ENCODE measurements around the gene RBMS1.

The RBMS1 gene

GRCh38 chr2:160533482-160533881 is 39.9 kb upstream of the RBMS1 start:
- no peak overlapping the region for H3K27ac ChIP-seq
- ChIA-PET CTCF (interaction anchor here (0.7 kb wide), 1 partner anchor 663 kb away, joined by 4 read pairs; no protein-coding TSS in a partner anchor), POLR2A (ENCODE audit: low non-redundant PET) (no interaction called here)
- DNase-seq (ENCODE audit: low spot score) = no peak
- no peak for TF ChIP-seq CTCF (conservative IDR thresholded peaks at IDR 0.05; ENCODE audit: low read depth)

- POLR2A ChIA-PET (ENCODE audit: low non-redundant PET) = no interaction called here
- TF ChIP-seq CTCF (conservative IDR thresholded peaks at IDR 0.05; ENCODE audit: low read depth) = no peak
- H3K27ac ChIP-seq = no peak overlapping the region
- DNase-seq (ENCODE audit: low spot score) = no peak
- CTCF ChIA-PET = interaction anchor here (0.6 kb wide), 1 partner anchor 691 kb away, joined by 3 read pairs; no protein-coding TSS in a partner anchor
These were observed 38.8 kb upstream of the RBMS1 start for GRCh38 chr2:160532388-160532787.

DNA sequence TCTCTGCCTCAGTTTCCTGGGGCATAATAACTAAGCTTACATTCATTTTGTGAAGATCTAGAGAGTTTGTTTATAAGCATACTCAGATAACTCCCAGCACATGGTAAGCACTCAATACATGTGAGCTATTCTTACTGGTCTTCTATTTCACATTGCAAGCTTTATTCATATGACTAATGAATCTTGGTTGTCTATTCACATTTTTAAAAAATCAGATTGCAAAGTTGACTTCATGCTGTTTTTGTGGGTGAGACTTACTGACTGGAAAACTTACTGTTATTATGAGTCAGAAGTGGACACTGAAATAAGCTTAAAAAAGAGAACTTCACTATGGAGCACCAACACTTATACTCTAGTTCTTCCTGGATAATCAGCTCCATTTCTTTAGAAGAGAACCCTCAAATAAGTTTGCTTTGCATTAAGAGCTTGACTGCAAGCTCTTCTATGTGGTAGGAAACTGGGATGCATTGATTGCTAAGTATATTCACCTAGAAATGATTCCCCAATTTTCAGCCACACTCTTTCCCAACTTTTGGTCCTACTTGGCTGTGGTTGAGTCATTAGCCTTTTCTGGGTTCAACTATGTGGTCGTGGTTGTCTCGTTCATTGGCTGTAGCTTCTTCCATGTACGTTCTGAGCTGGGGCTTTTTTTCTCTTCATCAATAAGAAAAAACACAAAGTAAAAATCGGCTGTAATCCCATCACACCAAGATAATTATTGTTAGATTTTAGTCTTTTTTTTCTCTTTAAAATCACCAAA is 29.5 kb upstream of the RBMS1 start:
- CTCF ChIA-PET = interaction anchor here (0.6 kb wide), 1 partner anchor 12 kb away, joined by 4 read pairs; no protein-coding TSS in a partner anchor

GRCh38 chr2:160517731-160518130 is 24.1 kb upstream of the RBMS1 start:
- TF ChIP-seq CTCF (conservative IDR thresholded peaks at IDR 0.05; ENCODE audit: low read depth) = no peak
- no peak overlapping the region for H3K27ac ChIP-seq
- POLR2A ChIA-PET (ENCODE audit: low non-redundant PET) = no interaction called here
- no peak for DNase-seq (ENCODE audit: low spot score)
- CTCF ChIA-PET = no interaction called here

More for the DNA sequence above, 29.5 kb upstream of the RBMS1 start:
- no peak for DNase-seq (ENCODE audit: low spot score)
- H3K27ac ChIP-seq = no peak overlapping the region
- TF ChIP-seq CTCF (conservative IDR thresholded peaks at IDR 0.05; ENCODE audit: low read depth) = no peak
- POLR2A ChIA-PET (ENCODE audit: low non-redundant PET) = no interaction called here

GRCh38 chr2:160516547-160517365 is 23.1 kb upstream of the RBMS1 start:
- no peak for TF ChIP-seq CTCF (conservative IDR thresholded peaks at IDR 0.05; ENCODE audit: low read depth)
- ChIA-PET POLR2A (ENCODE audit: low non-redundant PET) (interaction anchor here (0.6 kb wide), 1 partner anchor 21 kb away, joined by 3 read pairs; no protein-coding TSS in a partner anchor), CTCF (interaction anchor here (0.7 to 1.0 kb wide), 3 partner anchors 13 to 547 kb away, joined by 3 to 4 read pairs (median 4); no protein-coding TSS in a partner anchor)
- no peak overlapping the region for H3K27ac ChIP-seq
- DNase-seq (ENCODE audit: low spot score) = no peak

DNA sequence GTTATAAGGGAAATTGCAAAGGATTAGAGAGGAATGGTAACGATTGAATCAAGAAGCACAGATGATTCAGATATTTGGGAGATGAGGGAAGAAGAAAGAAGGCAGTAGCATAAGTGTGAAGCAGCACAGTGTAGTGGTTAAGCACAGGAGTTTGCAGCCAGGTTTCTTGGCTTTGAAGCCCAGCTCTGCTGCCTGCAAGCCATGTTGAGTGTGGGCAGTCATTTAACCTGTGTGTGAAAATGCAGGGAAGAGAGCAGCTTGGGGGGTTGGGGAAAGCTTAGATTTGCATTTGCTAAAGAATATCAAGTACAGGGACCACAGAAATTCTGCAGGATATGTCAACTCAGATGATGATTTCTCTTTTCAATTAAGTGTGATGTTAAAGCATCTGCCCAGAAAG is 21.5 kb upstream of the RBMS1 start:
- no peak for DNase-seq (ENCODE audit: low spot score)
- TF ChIP-seq CTCF (conservative IDR thresholded peaks at IDR 0.05; ENCODE audit: low read depth) = no peak
- ChIA-PET CTCF (no interaction called here), POLR2A (ENCODE audit: low non-redundant PET) (no interaction called here)
- H3K27ac ChIP-seq = no peak overlapping the region

Data from RWPE1 (cell line).